ACC112 (cell line): ENCODE measurements around the gene ELOA.
A peak's percentile ranks its signal among the peaks of the same experiment; 100 is the strongest.

ENCODE experiments used
- H2AFZ ChIP-seq: fragments of 200-600 bp; sonication (generic); one replicate; pipeline ENCODE4 v1.6.0; 2017; ENCODE audit warnings: antibody characterized with exemption, low read length; ENCODE audit not compliant: unreplicated experiment
- H3K27ac ChIP-seq: fragments of 200-600 bp; sonication (generic); 2 replicates; pipeline ENCODE4 v1.5.1; 2014; ENCODE audit warnings: low read depth, mild to moderate bottlenecking, antibody characterized with exemption, low read length, moderate library complexity
- H3K27me3 ChIP-seq: fragments of 200-600 bp; sonication (generic); 2 replicates; pipeline ENCODE4 v1.6.1; 2014; ENCODE audit warnings: mild to moderate bottlenecking, antibody characterized with exemption, low read length, moderate library complexity, mixed read lengths; ENCODE audit not compliant: insufficient read depth
- H3K36me3 ChIP-seq: fragments of 200-600 bp; sonication (generic); 2 replicates; pipeline ENCODE4 v1.6.1; 2016; ENCODE audit warnings: mild to moderate bottlenecking, antibody characterized with exemption, low read length, moderate library complexity, mixed read lengths; ENCODE audit not compliant: insufficient read depth
- H3K4me1 ChIP-seq: fragments of 200-600 bp; sonication (generic); one replicate; pipeline ENCODE4 v1.6.1; 2016; ENCODE audit warnings: low read length, mixed read lengths; ENCODE audit not compliant: insufficient read depth, unreplicated experiment, control insufficient read depth
- H3K4me3 ChIP-seq: fragments of 200-600 bp; sonication (generic); 2 replicates; pipeline ENCODE4 v1.5.1; 2014; ENCODE audit warnings: mild to moderate bottlenecking, low read depth, low read length
- H3K79me2 ChIP-seq: fragments of 200-600 bp; sonication (generic); one replicate; pipeline ENCODE4 v1.6.0; 2016; ENCODE audit warnings: low read length; ENCODE audit not compliant: control insufficient read depth, unreplicated experiment, insufficient read depth

Gene ELOA

GRCh38 chr1:23736437-23737134 lies 6.7 kb upstream of the ELOA start:
- H3K4me3 ChIP-seq = no peak overlapping the region
- no peak overlapping the region for H3K27ac ChIP-seq
- no peaks in the 10 kb centered on the region for H3K27me3 ChIP-seq
- H3K79me2 ChIP-seq = no peaks in the 10 kb centered on the region
- H2AFZ ChIP-seq = no peak overlapping the region
- H3K36me3 ChIP-seq = no peaks in the 10 kb centered on the region
- H3K4me1 ChIP-seq = peaks cover 8% of the 10 kb centered on the region

- H3K79me2 ChIP-seq = peaks cover 32% of the 10 kb centered on the region
- peaks cover 19% of the 10 kb centered on the region for H3K4me1 ChIP-seq
- no peak overlapping the region for H2AFZ ChIP-seq
Measured at GRCh38 chr1:23741609-23742008, 1.7 kb upstream of the ELOA start.

DNA sequence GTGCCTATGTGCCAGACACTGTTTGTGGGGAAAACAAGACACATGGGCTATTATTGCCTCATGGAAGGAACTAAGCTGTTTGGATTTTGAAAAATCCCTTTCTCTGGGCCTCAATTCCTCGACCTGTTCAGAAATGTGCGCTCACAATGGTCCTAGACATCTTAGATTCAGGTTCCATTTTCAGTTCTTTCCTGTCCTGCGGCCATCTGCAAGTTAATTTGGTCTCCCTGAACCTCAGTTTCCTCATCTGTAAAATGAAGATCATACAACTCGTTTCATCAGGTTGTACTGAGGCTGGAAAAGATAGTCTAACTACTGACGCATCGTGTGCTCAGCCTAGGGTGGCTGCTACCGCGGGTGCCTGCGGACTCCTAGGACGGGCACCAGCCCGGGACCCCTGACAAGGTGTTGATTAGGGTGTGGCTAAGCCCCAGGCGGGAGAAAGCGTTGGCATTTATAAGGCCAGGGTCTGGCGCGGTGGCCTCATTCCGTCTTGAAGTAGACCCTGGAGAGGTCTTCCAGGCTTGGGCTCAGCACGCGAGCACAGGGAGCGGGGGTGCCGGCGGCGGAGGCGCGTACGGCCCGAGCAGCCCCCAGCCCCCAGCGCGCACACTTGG lies 493 bp upstream of the ELOA start:
- H2AFZ ChIP-seq = peak overlapping the region; percentile 99
- H3K4me3 ChIP-seq = peak overlapping the region; percentile 92
- peaks cover 25% of the 10 kb centered on the region for H3K4me1 ChIP-seq
- H3K79me2 ChIP-seq = peaks cover 44% of the 10 kb centered on the region
- no peaks in the 10 kb centered on the region for H3K27me3 ChIP-seq
- H3K36me3 ChIP-seq = no peaks in the 10 kb centered on the region
- peak overlapping the region; percentile 33 for H3K27ac ChIP-seq

More at GRCh38 chr1:23741609-23742008, 1.7 kb upstream of the ELOA start:
- H3K4me3 ChIP-seq = no peak overlapping the region
- H3K36me3 ChIP-seq = no peaks in the 10 kb centered on the region
- no peaks in the 10 kb centered on the region for H3K27me3 ChIP-seq
- no peak overlapping the region for H3K27ac ChIP-seq

DNA sequence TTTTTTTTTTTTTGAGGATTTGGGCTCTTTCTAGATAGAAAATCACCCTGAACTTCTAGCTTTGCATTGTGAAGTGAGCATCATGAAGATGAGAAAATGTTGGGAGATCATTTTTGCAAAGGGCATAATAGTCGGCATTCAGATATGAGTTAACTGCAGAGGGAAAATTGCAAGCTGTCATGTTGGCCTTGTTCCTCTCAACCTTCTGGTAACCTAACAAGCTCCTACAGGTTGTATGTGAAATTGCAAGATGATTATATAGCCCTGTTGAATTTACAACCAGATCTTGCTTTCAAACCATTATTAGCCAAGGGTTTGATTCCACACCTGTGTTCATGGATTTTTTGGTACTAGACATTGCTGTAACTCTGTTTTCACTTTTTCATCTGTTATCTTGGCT lies 2.2 kb downstream of the ELOA start:
- peaks cover under 1% of the 10 kb centered on the region; the same call in 1 of the 2 replicates for H3K36me3 ChIP-seq
- no peaks in the 10 kb centered on the region for H3K27me3 ChIP-seq
- H3K4me1 ChIP-seq = peaks cover 31% of the 10 kb centered on the region
- no peak overlapping the region for H2AFZ ChIP-seq
- peaks cover 67% of the 10 kb centered on the region for H3K79me2 ChIP-seq
- H3K4me3 ChIP-seq = peak overlapping the region; percentile 92
- H3K27ac ChIP-seq = no peak overlapping the region

- Histone ChIP-seq H3K4me3 (no peak overlapping the region), H3K79me2 (peaks cover 81% of the 10 kb centered on the region), H3K27me3 (no peaks in the 10 kb centered on the region), H2AFZ (no peak overlapping the region), H3K27ac (no peak overlapping the region), H3K4me1 (peaks cover 24% of the 10 kb centered on the region), H3K36me3 (peaks cover 19% of the 10 kb centered on the region)
Measured at GRCh38 chr1:23748016-23748415, 4.7 kb downstream of the ELOA start.

DNA sequence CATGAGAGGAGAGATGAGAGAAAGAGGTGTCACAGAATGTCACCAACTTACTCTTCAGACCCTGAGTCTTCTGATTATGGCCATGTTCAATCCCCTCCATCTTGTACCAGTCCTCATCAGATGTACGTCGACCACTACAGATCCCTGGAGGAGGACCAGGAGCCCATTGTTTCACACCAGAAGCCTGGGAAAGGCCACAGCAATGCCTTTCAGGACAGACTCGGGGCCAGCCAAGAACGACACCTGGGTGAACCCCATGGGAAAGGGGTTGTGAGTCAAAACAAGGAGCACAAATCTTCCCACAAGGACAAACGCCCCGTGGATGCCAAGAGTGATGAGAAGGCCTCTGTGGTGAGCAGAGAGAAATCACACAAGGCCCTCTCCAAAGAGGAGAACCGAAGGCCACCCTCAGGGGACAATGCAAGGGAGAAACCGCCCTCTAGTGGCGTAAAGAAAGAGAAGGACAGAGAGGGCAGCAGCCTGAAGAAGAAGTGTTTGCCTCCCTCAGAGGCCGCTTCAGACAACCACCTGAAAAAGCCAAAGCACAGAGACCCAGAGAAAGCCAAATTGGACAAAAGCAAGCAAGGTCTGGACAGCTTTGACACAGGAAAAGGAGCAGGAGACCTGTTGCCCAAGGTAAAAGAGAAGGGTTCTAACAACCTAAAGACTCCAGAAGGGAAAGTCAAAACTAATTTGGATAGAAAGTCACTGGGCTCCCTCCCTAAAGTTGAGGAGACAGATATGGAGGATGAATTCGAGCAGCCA lies 8.0 kb downstream of the ELOA start:
- Histone ChIP-seq H3K27ac (peak overlapping the region; percentile 11; the same call in 1 of the 2 replicates), H3K4me3 (no peak overlapping the region), H3K4me1 (peaks cover 14% of the 10 kb centered on the region), H3K36me3 (peaks cover 46% of the 10 kb centered on the region), H2AFZ (no peak overlapping the region), H3K27me3 (no peaks in the 10 kb centered on the region), H3K79me2 (peaks cover 51% of the 10 kb centered on the region)

GRCh38 chr1:23751815-23752200 lies 8.5 kb downstream of the ELOA start:
- H3K36me3 ChIP-seq = peaks cover 49% of the 10 kb centered on the region
- no peak overlapping the region for H3K27ac ChIP-seq
- H2AFZ ChIP-seq = no peak overlapping the region
- H3K27me3 ChIP-seq = no peaks in the 10 kb centered on the region
- H3K4me1 ChIP-seq = peaks cover 20% of the 10 kb centered on the region
- H3K79me2 ChIP-seq = peaks cover 47% of the 10 kb centered on the region
- no peak overlapping the region for H3K4me3 ChIP-seq

GRCh38 chr1:23752909-23753308 lies 9.6 kb downstream of the ELOA start:
- no peak overlapping the region for H3K27ac ChIP-seq
- no peak overlapping the region for H3K4me3 ChIP-seq
- H3K79me2 ChIP-seq = peaks cover 36% of the 10 kb centered on the region
- peaks cover 53% of the 10 kb centered on the region for H3K36me3 ChIP-seq
- no peaks in the 10 kb centered on the region for H3K27me3 ChIP-seq
- no peak overlapping the region for H2AFZ ChIP-seq
- peaks cover 14% of the 10 kb centered on the region for H3K4me1 ChIP-seq

DNA sequence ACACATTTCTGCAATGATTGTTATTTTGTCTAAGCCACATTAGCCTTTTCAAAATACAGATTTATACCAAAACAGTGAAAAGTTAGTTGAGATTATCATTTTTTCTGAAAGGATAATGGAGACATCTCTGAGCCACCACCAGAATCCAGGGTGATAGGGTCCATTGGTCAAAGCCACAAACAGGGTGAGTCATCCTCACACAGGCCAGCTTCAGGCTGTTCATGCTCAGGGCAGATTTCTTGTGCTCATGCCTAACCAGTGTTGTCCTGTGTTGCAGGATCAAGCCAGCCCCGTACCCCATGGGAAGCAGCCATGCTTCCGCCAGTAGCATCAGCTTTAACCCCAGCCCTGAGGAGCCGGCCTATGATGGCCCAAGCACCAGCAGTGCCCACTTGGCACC lies 13.4 kb downstream of the ELOA start:
- peaks cover 9% of the 10 kb centered on the region for H3K4me1 ChIP-seq
- peaks cover 66% of the 10 kb centered on the region for H3K36me3 ChIP-seq
- no peaks in the 10 kb centered on the region for H3K27me3 ChIP-seq
- no peak overlapping the region for H3K4me3 ChIP-seq
- H3K27ac ChIP-seq = no peak overlapping the region
- H3K79me2 ChIP-seq = peaks cover 5% of the 10 kb centered on the region
- H2AFZ ChIP-seq = no peak overlapping the region

GRCh38 chr1:23757812-23758211 lies 14.5 kb downstream of the ELOA start:
- no peak overlapping the region for H2AFZ ChIP-seq
- peaks cover 62% of the 10 kb centered on the region for H3K36me3 ChIP-seq
- H3K4me3 ChIP-seq = no peak overlapping the region
- no peaks in the 10 kb centered on the region for H3K27me3 ChIP-seq
- H3K27ac ChIP-seq = no peak overlapping the region
- no peaks in the 10 kb centered on the region for H3K79me2 ChIP-seq
- H3K4me1 ChIP-seq = peaks cover 9% of the 10 kb centered on the region
